ENCODE data around the gene CEP170B.

Gene CEP170B

GRCh38 chr14:104859900-104860299, 5.2 kb upstream of the CEP170B start:
- Histone ChIP-seq H3K4me3 (replicated peaks; ENCODE audit: insufficient read depth, low read length) (no peak overlapping the region), H3K27me3 (ENCODE audit: insufficient read depth, poor library complexity, severe bottlenecking) (peaks cover 22% of the 10 kb centered on the region), H3K27ac (replicated peaks) (no peak overlapping the region)
- DNase-seq (ENCODE audit: low read depth in 1 of 2, low spot score in 1 of 2), result no peak
- TF ChIP-seq SPI1 (IDR thresholded peaks at IDR 0.05; ENCODE audit: borderline replicate concordance, low read depth) (no peak), GABPA (IDR thresholded peaks at IDR 0.05; ENCODE audit: low read depth) (no peak), POLR2AphosphoS5 (IDR thresholded peaks at IDR 0.05; ENCODE audit: low read depth) (no peak), CTCF (IDR thresholded peaks at IDR 0.05; ENCODE audit: insufficient read depth, low read length) (no peak), REST (IDR thresholded peaks at IDR 0.05; ENCODE audit: insufficient replicate concordance, low read depth) (no peak)

GRCh38 chr14:104860414-104860813, 4.7 kb upstream of the CEP170B start:
- TF ChIP-seq CTCF (IDR thresholded peaks at IDR 0.05; ENCODE audit: insufficient read depth, low read length), result no peak
- TF ChIP-seq POLR2AphosphoS5 (IDR thresholded peaks at IDR 0.05; ENCODE audit: low read depth), result no peak
- no peak for TF ChIP-seq SPI1 (IDR thresholded peaks at IDR 0.05; ENCODE audit: borderline replicate concordance, low read depth)
- no peak for TF ChIP-seq GABPA (IDR thresholded peaks at IDR 0.05; ENCODE audit: low read depth)
- no peak for TF ChIP-seq REST (IDR thresholded peaks at IDR 0.05; ENCODE audit: insufficient replicate concordance, low read depth)
- Histone ChIP-seq H3K4me3 (replicated peaks; ENCODE audit: insufficient read depth, low read length) (no peak overlapping the region), H3K27ac (replicated peaks) (no peak overlapping the region), H3K27me3 (ENCODE audit: insufficient read depth, poor library complexity, severe bottlenecking) (peaks cover 22% of the 10 kb centered on the region)
- DNase-seq (ENCODE audit: low read depth in 1 of 2, low spot score in 1 of 2), result no peak

DNA sequence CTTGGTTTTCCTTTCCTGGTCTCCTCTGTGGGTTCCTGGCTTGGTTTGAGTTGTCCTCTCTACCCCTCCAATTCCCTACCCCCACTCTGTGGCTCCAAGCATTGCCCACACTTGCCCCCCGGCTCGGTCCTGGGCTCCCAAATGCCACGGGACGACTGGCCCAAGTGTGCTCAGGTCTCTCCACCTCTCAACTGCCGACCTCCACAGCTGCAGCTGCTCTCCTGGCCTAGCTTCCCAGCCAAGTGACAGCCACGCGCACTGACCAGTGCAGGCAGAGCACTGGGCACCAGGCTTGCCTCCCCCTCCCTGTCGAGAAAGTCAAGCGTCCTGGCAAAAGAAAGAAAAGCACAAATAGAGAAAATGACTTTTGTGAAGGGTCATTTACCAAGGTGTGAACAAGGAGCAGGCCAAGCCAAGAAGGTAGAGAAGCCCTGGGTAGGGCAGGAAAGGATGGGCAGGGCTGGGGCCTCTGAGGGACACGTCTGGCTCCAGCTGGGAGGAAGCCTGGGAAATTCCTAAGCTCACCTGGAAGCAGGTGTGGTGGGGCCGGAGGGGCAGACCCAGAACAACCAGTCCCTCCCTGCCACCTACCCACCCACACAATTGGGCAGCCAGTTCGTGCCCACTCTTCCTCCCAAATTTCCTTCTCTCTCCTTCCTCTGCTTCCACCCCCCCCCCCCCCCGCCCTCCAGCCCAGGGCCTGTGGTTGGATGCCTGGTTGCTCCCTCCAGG, 1.8 kb upstream of the CEP170B start:
- peaks cover 38% of the 10 kb centered on the region for H3K27me3 ChIP-seq (ENCODE audit: insufficient read depth, poor library complexity, severe bottlenecking)
- DNase-seq (ENCODE audit: low read depth in 1 of 2, low spot score in 1 of 2), result no peak
- H3K4me3 ChIP-seq (replicated peaks; ENCODE audit: insufficient read depth, low read length), result no peak overlapping the region
- H3K27ac ChIP-seq (replicated peaks), result no peak overlapping the region
- TF ChIP-seq SPI1 (IDR thresholded peaks at IDR 0.05; ENCODE audit: borderline replicate concordance, low read depth), result no peak
- no peak for TF ChIP-seq POLR2AphosphoS5 (IDR thresholded peaks at IDR 0.05; ENCODE audit: low read depth)
- TF ChIP-seq CTCF (IDR thresholded peaks at IDR 0.05; ENCODE audit: insufficient read depth, low read length), result no peak
- no peak for TF ChIP-seq REST (IDR thresholded peaks at IDR 0.05; ENCODE audit: insufficient replicate concordance, low read depth)
- TF ChIP-seq GABPA (IDR thresholded peaks at IDR 0.05; ENCODE audit: low read depth), result no peak
